ENCODE measurements around the gene SLC6A6. TPM values are rescaled to one million over a fixed set of nuclear protein-coding genes. Genes with fewer than 3 reads are reported as not detected.
A peak's percentile ranks its signal among the peaks of the same experiment; 100 is the strongest.

SLC6A6 gene
- polyA plus RNA-seq, result 7.6 TPM

DNA sequence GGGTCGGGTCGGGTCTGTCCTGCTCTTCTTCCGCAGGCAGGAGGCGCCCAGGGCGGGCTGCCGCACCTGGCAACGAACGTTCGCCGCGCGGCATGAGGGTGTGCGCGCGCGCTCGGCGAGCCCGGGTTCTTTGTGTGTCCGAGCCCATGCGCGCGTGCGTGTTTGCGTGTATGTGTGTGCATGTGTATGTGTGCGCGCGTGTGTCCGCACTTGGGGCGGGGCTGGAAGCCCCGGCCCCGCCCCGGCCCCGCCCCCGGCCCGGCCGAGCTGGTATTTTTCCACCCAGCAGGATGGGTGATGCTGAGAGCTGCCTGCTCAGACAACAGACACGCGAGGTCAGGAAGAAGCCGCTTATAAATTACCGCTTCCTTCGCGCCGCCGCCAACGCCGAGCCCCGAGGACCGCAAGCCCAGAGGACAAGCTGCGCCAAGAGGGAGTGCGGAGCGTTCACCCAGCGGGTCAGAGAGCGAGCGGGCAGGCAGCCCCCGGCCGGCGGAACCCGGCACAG, at the start of gene SLC6A6:
Gene SLC6A6 (plus strand): TSS at position 303 of the 508 bp plus-strand sequence. CDS start 41,029 bp downstream, outside the sequence.
- Mint-ChIP-seq H3K4me3 (peak within 1 kb of the TSS; percentile 83 to 100 (median 98)), H3K4me1 (peaks cover 27 to 48% (median 46%) of the 10 kb centered on the region in 3 donors), H3K27me3 (no peaks in the 10 kb centered on the region), H3K36me3 (peaks cover 4% of the 10 kb centered on the region), H3K9me3 (no peaks in the 10 kb centered on the region), H3K27ac (peak within 1 kb of the TSS; percentile 67 to 98 (median 97))

DNA sequence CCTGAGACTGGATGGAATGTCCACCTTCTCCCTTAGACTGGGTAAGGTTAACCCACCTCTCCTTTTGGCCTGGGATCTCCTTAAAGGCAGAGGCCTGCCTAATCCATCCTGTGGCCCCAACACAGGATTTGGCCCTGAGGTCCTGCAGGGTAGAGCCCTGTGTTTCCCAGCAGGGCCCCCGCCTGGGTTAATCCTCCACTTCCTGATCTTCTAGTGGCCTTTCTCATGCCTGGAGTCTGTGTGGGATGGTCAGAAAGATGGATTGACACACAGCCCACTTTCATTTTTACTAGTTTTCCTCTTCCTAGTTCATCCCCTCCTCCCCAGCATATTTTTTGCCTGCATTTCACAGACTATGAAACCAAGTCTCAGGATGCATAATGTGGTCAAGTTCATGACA, 48.9 kb upstream of the SLC6A6 start:
- no peak overlapping the region for H3K27ac Mint-ChIP-seq
- peak overlapping the region in 1 of 4 donors; percentile 3 for H3K4me3 Mint-ChIP-seq
- H3K27me3 Mint-ChIP-seq, result peaks cover 7% of the 10 kb centered on the region
- no peaks in the 10 kb centered on the region for H3K4me1 Mint-ChIP-seq
- no peaks in the 10 kb centered on the region for H3K36me3 Mint-ChIP-seq
- no peaks in the 10 kb centered on the region for H3K9me3 Mint-ChIP-seq

DNA sequence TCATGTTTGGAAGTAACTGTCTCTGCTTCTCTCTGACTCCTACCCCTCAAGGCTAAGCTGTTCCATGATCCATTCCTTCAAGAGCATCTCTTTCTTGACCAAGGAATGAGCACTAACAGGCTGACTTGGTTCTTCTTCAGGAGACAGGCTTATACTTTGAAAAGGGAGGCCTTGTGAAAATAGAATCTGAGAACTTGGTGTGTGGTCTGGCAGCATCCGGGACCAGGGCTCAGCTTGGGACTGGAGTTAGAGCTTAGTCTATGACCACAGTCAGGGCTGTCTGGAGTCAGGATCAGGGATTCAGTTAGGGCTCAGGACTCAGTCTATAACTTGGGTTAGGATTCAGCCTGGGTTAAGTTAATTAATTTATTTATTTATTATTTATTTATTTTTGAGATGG, 44.9 kb upstream of the SLC6A6 start:
- H3K27me3 Mint-ChIP-seq, result peaks cover 8% of the 10 kb centered on the region
- H3K4me3 Mint-ChIP-seq, result no peak overlapping the region
- H3K27ac Mint-ChIP-seq, result peak overlapping the region in 1 of 3 donors; percentile 45
- H3K9me3 Mint-ChIP-seq, result no peaks in the 10 kb centered on the region
- no peaks in the 10 kb centered on the region for H3K4me1 Mint-ChIP-seq
- H3K36me3 Mint-ChIP-seq, result no peaks in the 10 kb centered on the region

DNA sequence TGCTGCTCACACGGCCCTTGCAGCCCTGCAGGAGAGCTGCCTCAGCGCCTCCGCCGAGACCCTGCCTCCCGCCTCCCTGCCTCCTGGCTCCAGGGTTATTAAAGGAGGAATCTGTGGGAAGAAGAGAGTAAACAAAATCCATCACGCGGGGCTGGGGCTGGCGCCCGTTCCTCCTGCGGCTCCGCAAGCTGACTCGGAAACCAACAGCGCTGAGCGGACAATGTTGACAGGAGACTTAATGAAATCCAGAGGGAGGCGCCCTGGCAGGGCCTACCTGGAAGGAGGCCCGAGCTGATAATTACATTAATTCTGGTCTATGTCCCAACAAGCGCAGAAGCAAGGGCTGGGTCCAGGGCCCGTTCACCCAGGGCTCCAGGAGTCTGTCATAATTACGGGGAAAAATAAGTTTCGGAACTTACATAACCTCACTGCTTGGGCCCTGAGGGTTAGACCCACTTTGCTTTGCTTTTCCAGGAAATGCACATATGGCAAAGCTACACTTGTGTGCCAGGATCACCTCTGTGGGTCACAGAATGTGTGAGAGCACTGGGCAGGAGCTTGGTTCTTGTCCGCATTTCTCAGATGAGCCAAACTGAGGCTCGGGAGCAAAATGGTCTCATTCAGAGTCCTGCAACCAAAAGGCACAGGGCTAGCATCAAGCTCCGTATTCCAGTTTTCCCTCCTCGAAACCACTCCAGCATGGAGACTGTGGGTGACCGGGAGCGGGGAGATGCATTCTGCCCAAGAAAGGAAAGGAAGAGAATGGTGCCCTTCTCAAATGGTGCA, 43.8 kb upstream of the SLC6A6 start:
- Mint-ChIP-seq H3K4me3 (no peak overlapping the region), H3K27ac (no peak overlapping the region), H3K27me3 (peaks cover 8% of the 10 kb centered on the region), H3K9me3 (no peaks in the 10 kb centered on the region), H3K36me3 (no peaks in the 10 kb centered on the region), H3K4me1 (no peaks in the 10 kb centered on the region)

DNA sequence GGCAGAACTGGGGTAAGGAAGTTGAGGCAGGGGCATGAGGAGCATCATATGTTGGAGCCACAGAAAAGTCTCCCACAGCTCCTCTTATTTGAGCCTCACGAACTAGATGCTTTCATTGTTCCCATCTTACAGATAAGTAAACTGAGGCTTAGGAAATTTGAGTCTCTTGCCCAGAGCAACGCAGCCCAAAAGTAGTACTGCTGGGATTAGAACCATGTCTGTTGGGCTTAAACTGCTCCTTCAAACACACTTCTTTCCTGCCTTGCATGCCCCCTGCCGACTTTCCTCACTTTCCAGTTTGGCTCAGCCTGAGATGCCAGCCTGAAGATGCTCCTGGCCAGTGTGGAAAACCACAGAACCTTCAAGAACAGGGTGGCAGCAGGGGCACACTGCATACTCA, 43.1 kb upstream of the SLC6A6 start:
- H3K27me3 Mint-ChIP-seq, result peaks cover 6% of the 10 kb centered on the region
- H3K27ac Mint-ChIP-seq, result no peak overlapping the region
- H3K4me3 Mint-ChIP-seq, result no peak overlapping the region
- no peaks in the 10 kb centered on the region for H3K4me1 Mint-ChIP-seq
- H3K36me3 Mint-ChIP-seq, result no peaks in the 10 kb centered on the region
- no peaks in the 10 kb centered on the region for H3K9me3 Mint-ChIP-seq

DNA sequence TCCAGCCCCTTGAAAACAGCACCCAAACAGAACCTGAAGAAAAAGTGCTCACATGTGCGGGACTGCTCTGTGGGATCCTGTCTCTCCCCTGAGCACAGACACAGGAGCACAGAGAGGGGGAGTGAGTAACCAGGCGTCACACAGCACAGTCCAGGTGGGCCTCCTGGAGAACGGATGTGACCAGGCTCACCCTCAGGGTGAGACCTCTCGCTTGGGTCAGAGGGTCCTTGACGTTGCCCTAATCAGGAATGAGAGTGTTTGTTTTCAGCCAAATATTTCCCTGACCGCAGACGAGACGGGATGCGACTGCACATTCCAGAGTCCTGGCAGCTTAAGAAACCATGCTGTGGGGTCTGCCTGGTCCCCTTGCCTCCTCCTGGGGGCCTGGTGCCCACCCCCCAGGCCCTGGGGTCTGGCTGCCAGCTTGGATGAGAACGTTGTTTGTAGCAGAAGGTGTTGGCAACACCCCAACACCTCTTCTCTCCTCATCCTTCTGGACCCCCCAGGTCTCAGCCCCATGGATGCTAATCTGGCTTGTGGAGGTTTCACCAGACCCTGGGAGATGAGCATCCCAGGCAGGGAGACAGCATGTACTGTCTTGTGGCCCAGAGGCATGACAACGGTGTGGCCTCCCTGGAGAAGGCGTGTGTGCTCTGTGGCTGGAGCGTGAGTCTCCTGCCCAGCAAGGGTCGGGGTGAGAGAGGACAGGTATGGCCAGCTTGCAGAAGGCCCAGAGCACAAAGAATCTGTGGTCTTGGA, 42.1 kb upstream of the SLC6A6 start:
- Mint-ChIP-seq H3K27ac (no peak overlapping the region), H3K4me1 (no peaks in the 10 kb centered on the region), H3K4me3 (no peak overlapping the region), H3K9me3 (no peaks in the 10 kb centered on the region), H3K36me3 (no peaks in the 10 kb centered on the region), H3K27me3 (peaks cover 6% of the 10 kb centered on the region)

DNA sequence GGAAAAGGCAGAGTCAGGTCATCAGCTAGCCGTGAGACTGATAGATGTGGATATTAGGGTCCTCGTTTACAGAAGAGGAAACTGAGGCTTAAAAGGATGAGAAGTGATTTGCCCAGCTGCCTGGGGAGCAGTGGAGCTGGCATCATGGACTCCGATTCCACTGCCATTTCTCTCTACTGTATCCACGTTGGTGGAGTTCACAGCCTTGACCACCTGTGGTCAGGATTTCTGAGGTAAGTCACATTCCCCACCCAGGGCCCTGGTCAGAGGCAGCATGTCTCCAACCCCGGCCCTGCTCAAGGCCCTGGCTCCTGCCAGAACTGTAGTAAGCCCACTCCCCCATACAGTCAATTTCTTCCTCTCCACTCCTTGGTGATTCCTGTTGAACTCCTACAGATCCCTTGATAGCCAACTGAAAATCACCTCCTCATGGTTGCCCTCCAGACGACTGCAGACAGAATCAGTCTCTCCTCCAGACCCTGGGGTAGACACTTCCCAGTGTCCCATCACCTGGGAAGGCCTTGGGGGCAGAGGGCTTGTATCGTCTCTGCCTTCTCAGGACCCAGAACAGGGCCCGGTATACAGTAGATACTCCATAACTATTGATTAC, 41.2 kb upstream of the SLC6A6 start:
- Mint-ChIP-seq H3K9me3 (no peaks in the 10 kb centered on the region), H3K36me3 (no peaks in the 10 kb centered on the region), H3K27ac (peak overlapping the region in 1 of 3 donors; percentile 83)

DNA sequence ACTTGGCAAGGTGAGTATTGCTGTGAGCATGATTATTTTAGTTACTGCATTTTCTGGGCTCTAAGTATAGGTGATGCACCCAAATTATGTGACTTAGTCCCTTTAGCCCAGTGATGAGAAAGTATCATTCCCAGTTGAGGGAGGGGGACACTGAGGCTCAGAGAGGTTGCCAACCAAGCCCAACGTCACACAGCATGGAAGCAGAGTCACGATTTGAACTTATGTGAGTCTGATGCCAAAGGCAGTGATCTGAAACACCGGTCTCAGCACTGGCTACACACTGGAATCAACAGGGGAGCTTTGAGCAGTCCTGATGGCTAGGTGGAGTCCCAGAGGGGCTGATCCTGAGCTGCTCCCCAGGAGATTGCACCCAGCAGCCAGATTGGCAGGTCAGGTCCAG, 39.5 kb upstream of the SLC6A6 start:
- Mint-ChIP-seq H3K9me3 (peaks cover 0 to 1% (median 0%) of the 10 kb centered on the region in 3 donors), H3K4me1 (no peaks in the 10 kb centered on the region), H3K27ac (peak overlapping the region in 1 of 3 donors; percentile 53), H3K27me3 (peaks cover 5% of the 10 kb centered on the region), H3K4me3 (no peak overlapping the region), H3K36me3 (no peaks in the 10 kb centered on the region)

More for the DNA sequence above, 41.2 kb upstream of the SLC6A6 start:
- Mint-ChIP-seq H3K4me3 (no peak overlapping the region), H3K27me3 (peaks cover 6% of the 10 kb centered on the region), H3K4me1 (no peaks in the 10 kb centered on the region)

DNA sequence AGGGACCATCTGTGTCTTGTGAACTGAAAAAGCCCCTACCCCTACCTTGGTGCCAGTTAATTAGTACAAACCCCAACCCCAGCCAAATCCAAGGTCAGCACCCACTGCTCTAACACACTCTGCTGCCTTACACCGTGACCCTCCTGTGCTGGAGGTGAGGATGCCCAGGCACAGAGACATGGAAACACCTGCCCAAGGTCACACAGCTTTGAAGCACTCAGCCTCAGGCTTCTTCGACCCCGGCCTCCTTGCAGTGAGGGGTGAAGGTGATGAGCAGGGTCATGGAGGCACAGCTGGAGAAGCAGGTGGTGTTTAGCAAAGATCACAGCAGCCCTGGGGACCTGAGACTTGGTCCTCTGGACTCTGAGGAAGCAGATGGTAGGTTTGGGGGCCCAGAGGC, 39.0 kb upstream of the SLC6A6 start:
- peaks cover 0 to 1% (median 0%) of the 10 kb centered on the region in 3 donors for H3K9me3 Mint-ChIP-seq
- H3K27ac Mint-ChIP-seq, result no peak overlapping the region
- no peaks in the 10 kb centered on the region for H3K36me3 Mint-ChIP-seq
- peaks cover 5% of the 10 kb centered on the region for H3K27me3 Mint-ChIP-seq
- H3K4me3 Mint-ChIP-seq, result no peak overlapping the region
- H3K4me1 Mint-ChIP-seq, result no peaks in the 10 kb centered on the region

DNA sequence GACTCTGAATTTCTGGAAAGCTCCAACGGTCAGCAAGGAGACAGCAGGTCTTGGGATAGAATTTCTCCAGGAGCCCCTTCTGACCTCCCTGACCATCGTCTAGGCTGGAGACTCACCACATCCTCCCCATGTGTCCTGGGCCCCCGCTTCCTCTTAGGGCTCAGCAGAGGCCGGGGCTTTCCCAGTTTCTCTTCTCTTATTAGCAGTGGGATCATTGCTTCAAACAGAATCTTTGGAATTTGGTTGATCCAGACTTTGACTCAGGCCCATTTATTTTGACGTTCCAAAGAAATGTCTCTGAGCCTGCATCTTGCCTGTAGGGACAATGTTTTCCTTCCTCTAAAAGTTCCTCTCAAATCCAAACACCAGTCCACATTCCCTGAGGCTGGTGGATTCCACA, 38.4 kb upstream of the SLC6A6 start:
- no peaks in the 10 kb centered on the region for H3K36me3 Mint-ChIP-seq
- H3K4me1 Mint-ChIP-seq, result no peaks in the 10 kb centered on the region
- H3K27ac Mint-ChIP-seq, result no peak overlapping the region
- peaks cover 3% of the 10 kb centered on the region for H3K27me3 Mint-ChIP-seq
- no peak overlapping the region for H3K4me3 Mint-ChIP-seq
- peaks cover 0 to 1% (median 0%) of the 10 kb centered on the region in 3 donors for H3K9me3 Mint-ChIP-seq

DNA sequence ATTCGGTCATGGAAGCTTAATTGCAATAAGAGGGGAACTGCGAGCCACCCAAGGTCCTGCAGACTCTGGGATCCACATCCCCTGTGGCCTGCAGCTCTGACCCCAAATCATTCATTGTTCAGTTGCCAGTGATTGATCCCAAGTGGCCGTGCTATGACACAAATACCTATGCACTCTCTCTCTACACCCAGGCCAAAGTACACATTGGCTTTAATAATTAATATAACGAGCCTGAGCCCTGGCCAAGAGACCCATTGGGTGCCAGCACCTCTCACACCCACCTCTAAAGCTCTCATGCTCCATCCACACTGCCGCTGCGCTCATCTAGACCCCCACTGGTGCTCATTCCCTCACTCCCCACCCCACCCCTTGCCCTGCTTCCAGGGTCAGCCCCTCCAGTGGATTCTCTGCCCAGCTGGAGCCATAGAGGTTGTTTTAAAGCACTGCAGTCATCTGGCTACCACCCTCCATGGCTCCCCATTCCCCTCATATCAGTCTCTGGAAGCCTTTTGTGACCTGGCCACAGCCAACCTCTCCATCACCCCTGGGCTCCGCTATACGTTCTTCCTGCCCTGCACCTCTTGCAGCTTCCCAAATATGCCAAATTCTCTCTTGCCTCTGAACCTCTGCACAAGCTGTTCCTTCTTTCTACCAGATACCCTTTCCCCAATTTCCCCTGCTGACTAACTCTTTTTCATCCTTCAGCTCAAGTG, 37.7 kb upstream of the SLC6A6 start:
- no peak overlapping the region for H3K4me3 Mint-ChIP-seq
- no peak overlapping the region for H3K27ac Mint-ChIP-seq
- H3K4me1 Mint-ChIP-seq, result no peaks in the 10 kb centered on the region
- H3K9me3 Mint-ChIP-seq, result peaks cover 0 to 1% (median 0%) of the 10 kb centered on the region in 3 donors
- H3K27me3 Mint-ChIP-seq, result no peaks in the 10 kb centered on the region
- H3K36me3 Mint-ChIP-seq, result no peaks in the 10 kb centered on the region

DNA sequence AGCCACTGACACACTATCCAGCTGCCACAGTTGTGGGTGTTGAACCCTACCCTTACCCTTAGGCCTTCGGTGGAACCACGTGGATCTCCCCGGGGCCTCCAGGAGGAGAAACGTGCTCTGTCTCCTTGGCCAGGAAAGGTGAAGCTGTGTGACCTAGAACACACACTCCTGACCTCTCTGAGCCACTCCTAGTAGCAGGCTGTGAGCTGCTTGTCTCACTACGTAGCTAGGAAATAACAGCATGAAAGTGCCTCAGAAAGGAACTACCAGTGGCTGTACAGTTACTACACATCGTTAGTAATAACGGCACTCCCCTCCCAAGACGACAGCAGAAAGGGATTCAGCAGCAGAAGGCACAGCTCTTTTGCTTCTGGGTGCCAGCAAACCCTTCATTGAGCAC, 36.2 kb upstream of the SLC6A6 start:
- no peaks in the 10 kb centered on the region for H3K4me1 Mint-ChIP-seq

DNA sequence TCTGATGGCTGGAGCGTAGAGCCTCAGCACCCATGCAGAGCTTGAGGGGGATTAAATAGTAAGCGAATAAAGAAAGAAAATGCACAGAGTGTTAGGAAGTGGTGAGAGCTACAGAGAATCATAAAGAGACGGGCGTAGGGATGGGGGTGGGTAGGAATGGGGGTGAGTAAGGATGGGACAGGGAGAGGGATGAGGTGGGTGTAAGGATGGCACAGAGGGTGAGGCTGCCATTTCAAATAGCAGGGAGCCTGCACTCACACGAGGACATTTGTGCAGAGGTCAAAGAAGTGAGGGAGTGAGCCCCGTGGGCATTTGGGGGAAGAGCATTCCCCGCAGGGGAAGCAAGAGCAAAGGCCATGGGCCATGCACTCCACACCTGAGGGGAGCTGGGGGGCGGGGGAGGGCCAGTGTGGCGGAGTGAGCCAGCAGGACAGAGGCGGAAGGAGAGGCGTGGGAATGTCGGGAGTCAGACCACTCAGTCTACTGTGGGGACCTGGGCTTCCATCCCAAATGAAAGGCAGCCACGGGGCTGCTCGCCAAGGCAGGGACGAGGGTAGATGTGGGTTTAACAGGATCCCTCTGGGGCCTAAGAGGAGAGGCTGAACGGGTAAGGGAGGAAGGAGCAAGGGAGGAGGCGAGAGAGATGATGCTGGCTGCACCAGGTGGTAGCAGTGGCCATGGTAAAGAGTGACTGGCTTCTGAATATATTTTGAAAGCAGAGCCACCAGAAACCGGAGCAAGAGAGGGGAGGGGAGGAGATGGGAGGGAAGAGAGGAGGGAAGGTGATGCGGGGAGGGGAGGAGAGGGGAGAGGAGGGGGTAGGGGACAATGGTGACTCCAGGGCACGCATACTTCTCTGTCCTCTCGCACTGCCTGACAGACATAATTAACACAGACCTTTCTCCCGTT, 35.2 kb upstream of the SLC6A6 start:
- Mint-ChIP-seq H3K27ac (no peak overlapping the region), H3K4me3 (no peak overlapping the region), H3K4me1 (peaks cover 0 to 1% (median 0%) of the 10 kb centered on the region in 3 donors), H3K27me3 (peaks cover 6% of the 10 kb centered on the region), H3K9me3 (peaks cover 0 to 1% (median 0%) of the 10 kb centered on the region in 3 donors), H3K36me3 (no peaks in the 10 kb centered on the region)

More for the DNA sequence above, 36.2 kb upstream of the SLC6A6 start:
- H3K27ac Mint-ChIP-seq, result no peak overlapping the region
- H3K9me3 Mint-ChIP-seq, result peaks cover 0 to 1% (median 0%) of the 10 kb centered on the region in 3 donors
- no peaks in the 10 kb centered on the region for H3K36me3 Mint-ChIP-seq
- H3K27me3 Mint-ChIP-seq, result no peaks in the 10 kb centered on the region
- H3K4me3 Mint-ChIP-seq, result no peak overlapping the region

DNA sequence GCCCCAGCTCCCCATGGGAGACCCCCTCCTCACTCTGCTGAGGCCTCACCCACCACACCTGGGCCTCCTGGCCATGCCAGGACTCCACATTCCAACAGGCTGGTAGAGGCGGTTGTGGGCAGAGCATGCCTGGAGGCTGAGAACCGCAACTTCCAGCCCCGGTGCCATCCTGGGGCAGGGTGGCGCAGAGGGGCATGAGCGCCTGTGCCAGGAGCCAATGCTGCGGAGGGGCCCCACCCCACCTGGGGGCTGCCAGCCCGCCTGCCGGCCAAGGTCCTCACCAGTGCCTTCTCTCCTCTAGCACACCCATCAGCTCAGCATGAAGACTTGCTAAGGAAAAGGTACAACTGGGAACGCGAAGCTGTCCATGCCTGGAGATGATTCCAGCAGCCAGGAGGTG, 34.3 kb upstream of the SLC6A6 start:
- Mint-ChIP-seq H3K36me3 (no peaks in the 10 kb centered on the region), H3K4me1 (peaks cover 0 to 1% (median 0%) of the 10 kb centered on the region in 3 donors), H3K27ac (no peak overlapping the region), H3K4me3 (no peak overlapping the region), H3K27me3 (peaks cover 6% of the 10 kb centered on the region), H3K9me3 (peaks cover 0 to 1% (median 0%) of the 10 kb centered on the region in 3 donors)

Measured in IgD-negative memory B cell (primary cell).